Activated CD4-positive, alpha-beta memory T cell treated with anti-CD3 and anti-CD28 coated beads for 36 hours (primary cell): ENCODE measurements around the gene SOX30. TPM values are rescaled to one million over a fixed set of nuclear protein-coding genes. Genes with fewer than 3 reads are reported as not detected.
A peak's percentile ranks its signal among the peaks of the same experiment; 100 is the strongest.

Experiments
- CTCF ChIA-PET: fragments of 350-600 bp; sonication (Branson Sonifier 250); formaldehyde crosslinking; loops from one replicate; lab custom pipeline; 2021; ENCODE audit warnings: antibody characterized with exemption, inconsistent platforms; lab: Charles Lee
- POLR2A ChIA-PET: fragments of 350-600 bp; sonication (Branson Sonifier 250); formaldehyde crosslinking; loops from one replicate; lab custom pipeline; 2021; ENCODE audit warnings: antibody characterized with exemption; lab: Charles Lee
- DNase-seq: peaks from one replicate; pipeline ENCODE4 v3.0.0-alpha.2; 2020
- H3K27ac Mint-ChIP-seq: one replicate; pipeline ENCODE4 v1.8.0; 2021; ENCODE audit warnings: mixed read lengths
- H3K27me3 Mint-ChIP-seq: one replicate; pipeline ENCODE4 v1.8.0; 2021; ENCODE audit warnings: mixed read lengths
- H3K36me3 Mint-ChIP-seq: one replicate; pipeline ENCODE4 v1.8.0; 2021; ENCODE audit warnings: mixed read lengths
- H3K4me1 Mint-ChIP-seq: one replicate; pipeline ENCODE4 v1.8.0; 2021; ENCODE audit warnings: low read depth, mixed read lengths
- H3K4me3 Mint-ChIP-seq: one replicate; pipeline ENCODE4 v1.8.0; 2021; ENCODE audit warnings: mild to moderate bottlenecking, mixed read lengths
- H3K9me3 Mint-ChIP-seq: one replicate; pipeline ENCODE4 v1.8.0; 2021; ENCODE audit warnings: mixed read lengths
- intact Hi-C: fragments of 100-400 bp; cut with micrococcal nuclease; formaldehyde crosslinking; loops from one replicate; pipeline ENCODE4 v1.15.1; 2023
- total RNA-seq, 2 experiments: library from RNA; stranded (reverse); gene quantifications; one replicate each; pipeline ENCODE4 v1.2.3, GENCODE V29; 2021

Gene SOX30
- total RNA-seq, 2 experiments from 2014 or later, result 0.65 to 0.93 TPM

DNA sequence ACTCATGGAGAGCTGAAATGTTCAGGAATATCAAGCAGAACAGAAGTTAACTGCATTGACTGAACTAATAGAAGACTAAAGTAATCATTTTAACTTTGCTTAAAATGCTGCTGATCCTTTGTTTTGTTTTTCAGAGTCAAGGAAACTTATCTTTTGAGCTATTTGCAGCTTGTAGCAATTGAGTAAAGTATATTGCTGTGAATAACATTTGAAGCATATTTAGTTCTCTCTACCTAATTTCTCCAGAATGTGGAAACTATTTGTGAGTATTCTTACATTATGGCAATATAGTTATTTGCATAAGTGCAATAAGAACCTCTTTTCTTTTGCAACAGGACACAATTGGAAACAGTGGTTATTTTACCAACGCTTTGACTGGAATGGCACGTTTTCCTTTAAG lies 5.3 kb upstream of the SOX30 start:
- Mint-ChIP-seq H3K9me3 (peaks cover 39% of the 10 kb centered on the region), H3K27me3 (no peaks in the 10 kb centered on the region), H3K4me1 (peaks cover 6% of the 10 kb centered on the region), H3K27ac (no peak overlapping the region), H3K36me3 (peaks cover 26% of the 10 kb centered on the region), H3K4me3 (no peak overlapping the region)
- intact Hi-C loops, result no loop called here
- POLR2A ChIA-PET, result no interaction called here
- no peak for DNase-seq
- CTCF ChIA-PET, result interaction anchor here (1.0 kb wide), 1 partner anchor 74 kb away, joined by 3 read pairs; the partner anchor contains the start of gene THG1L

DNA sequence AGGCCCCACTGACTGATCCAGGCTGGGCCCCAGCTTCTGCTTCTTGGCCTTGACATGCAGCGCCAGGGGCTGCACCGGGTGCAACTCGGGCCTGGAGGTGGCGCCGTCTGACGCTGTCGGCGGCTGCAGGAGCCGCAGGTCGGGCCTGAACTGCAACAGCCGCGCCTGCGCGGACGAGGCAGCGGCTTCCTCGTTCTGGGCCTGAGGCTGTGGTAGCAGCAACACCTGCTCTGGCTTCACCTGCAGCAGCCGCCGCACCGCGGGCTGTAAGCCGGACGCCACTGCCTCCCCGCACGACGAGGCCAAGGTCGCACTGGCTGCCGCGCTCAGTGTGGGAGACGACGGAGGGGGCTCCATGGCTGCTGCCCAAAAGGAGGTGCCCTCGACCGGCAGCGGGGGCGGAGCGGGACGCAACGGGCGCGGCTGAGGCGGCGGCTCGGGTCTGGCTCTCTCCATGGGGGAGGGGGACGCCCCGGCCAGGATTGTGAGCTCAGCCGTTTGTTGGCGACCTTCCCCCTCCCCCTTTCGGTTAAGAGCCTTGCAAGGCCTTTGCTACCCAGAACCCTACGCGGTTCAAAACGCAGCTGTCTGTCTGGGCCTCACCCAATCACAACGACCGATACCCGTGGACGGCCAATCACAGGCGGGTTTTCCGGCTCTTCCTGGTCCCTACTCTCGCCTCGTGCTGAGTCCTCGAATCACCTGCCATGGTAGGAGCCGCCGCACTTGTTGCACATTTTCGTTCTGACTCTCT lies 438 bp downstream of the SOX30 start:
- peak; percentile 91 for DNase-seq
- CTCF ChIA-PET, result interaction anchor here (0.7 to 2.1 kb wide), 10 partner anchors 10 to 92 kb away, joined by 3 to 12 read pairs (median 3); partner anchors contain the start of gene LSM11
- peaks cover 14% of the 10 kb centered on the region for H3K36me3 Mint-ChIP-seq
- no peaks in the 10 kb centered on the region for H3K27me3 Mint-ChIP-seq
- intact Hi-C loops, result loop anchor here (1.0 to 5.0 kb wide), 3 partner anchors 49 to 109 kb away; partner anchors contain the start of gene LSM11
- peak overlapping the region; percentile 79 for H3K27ac Mint-ChIP-seq
- H3K9me3 Mint-ChIP-seq, result peaks cover 28% of the 10 kb centered on the region
- POLR2A ChIA-PET, result interaction anchor here (0.7 kb wide), 1 partner anchor 112 kb away, joined by 3 read pairs; no protein-coding TSS in a partner anchor
- peak overlapping the region; percentile 76 for H3K4me3 Mint-ChIP-seq
- peaks cover 17% of the 10 kb centered on the region for H3K4me1 Mint-ChIP-seq

DNA sequence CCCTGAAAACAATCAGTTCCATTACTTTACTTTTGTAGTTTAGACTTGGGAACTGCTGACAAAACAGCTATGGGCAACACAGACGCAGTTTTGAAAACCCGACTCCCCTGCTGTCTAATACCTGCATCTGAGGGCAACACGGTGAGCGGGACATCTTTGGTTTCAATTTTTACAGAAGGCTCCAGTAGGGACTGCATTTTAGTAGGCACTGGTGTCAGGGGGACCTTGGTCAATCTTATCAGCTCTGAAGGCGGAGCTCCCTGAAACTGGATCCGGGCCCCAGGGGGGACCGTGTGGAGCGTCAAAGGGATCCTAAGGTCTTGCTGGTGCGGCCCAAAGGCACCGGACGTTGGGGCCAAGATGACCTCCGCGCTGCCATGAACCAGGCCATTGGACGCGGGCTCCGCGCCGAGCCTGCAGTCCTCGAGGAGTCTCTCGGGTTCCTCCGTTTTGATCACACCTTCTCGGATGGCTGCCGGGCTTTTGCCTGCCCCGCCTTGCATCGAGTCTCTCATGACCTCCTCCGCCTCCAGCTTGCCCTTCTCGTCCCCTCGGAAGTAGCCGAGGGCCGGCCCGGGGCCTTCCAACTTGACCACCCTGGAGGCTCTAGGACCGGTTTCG lies 1.1 kb downstream of the SOX30 start:
- peaks cover 22% of the 10 kb centered on the region for H3K9me3 Mint-ChIP-seq
- peaks cover 12% of the 10 kb centered on the region for H3K36me3 Mint-ChIP-seq
- POLR2A ChIA-PET, result interaction anchor here (0.7 kb wide), 1 partner anchor 111 kb away, joined by 3 read pairs; no protein-coding TSS in a partner anchor
- H3K27me3 Mint-ChIP-seq, result no peaks in the 10 kb centered on the region
- no peak for DNase-seq
- intact Hi-C loops, result loop anchor here (1.0 to 5.0 kb wide), 3 partner anchors 48 to 109 kb away; partner anchors contain the start of gene LSM11
- peaks cover 17% of the 10 kb centered on the region for H3K4me1 Mint-ChIP-seq
- no peak overlapping the region for H3K27ac Mint-ChIP-seq
- peak overlapping the region; percentile 76 for H3K4me3 Mint-ChIP-seq
- CTCF ChIA-PET, result interaction anchor here (0.7 to 2.1 kb wide), 11 partner anchors 10 to 92 kb away, joined by 3 to 12 read pairs (median 3); partner anchors contain the start of gene LSM11

DNA sequence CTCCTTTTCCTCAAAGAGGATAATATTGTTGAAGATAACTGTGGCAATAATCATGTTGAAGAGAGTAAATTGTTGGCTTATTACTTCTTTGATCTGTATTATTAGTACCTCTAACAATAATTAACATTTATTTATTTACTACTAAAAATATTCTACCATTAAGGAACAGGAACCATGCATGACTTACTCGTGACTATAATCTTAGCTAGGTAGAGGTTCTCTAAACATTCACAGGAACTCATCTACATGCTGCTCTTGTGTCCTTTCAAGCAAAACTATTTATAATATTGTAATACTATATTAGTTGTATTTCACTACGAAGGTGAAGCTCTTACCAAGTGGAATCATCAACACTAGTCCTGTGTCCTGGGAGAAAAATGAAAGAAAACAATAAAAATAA lies 3.1 kb downstream of the SOX30 start:
- H3K4me1 Mint-ChIP-seq, result peaks cover 17% of the 10 kb centered on the region
- H3K9me3 Mint-ChIP-seq, result peaks cover 16% of the 10 kb centered on the region
- DNase-seq, result no peak
- intact Hi-C loops, result no loop called here
- no peak overlapping the region for H3K27ac Mint-ChIP-seq
- H3K27me3 Mint-ChIP-seq, result no peaks in the 10 kb centered on the region
- POLR2A ChIA-PET, result no interaction called here
- CTCF ChIA-PET, result interaction anchor here (0.8 to 0.9 kb wide), 2 partner anchors 94 to 180 kb away, joined by 3 read pairs; no protein-coding TSS in a partner anchor
- no peak overlapping the region for H3K4me3 Mint-ChIP-seq
- peaks cover 9% of the 10 kb centered on the region for H3K36me3 Mint-ChIP-seq

DNA sequence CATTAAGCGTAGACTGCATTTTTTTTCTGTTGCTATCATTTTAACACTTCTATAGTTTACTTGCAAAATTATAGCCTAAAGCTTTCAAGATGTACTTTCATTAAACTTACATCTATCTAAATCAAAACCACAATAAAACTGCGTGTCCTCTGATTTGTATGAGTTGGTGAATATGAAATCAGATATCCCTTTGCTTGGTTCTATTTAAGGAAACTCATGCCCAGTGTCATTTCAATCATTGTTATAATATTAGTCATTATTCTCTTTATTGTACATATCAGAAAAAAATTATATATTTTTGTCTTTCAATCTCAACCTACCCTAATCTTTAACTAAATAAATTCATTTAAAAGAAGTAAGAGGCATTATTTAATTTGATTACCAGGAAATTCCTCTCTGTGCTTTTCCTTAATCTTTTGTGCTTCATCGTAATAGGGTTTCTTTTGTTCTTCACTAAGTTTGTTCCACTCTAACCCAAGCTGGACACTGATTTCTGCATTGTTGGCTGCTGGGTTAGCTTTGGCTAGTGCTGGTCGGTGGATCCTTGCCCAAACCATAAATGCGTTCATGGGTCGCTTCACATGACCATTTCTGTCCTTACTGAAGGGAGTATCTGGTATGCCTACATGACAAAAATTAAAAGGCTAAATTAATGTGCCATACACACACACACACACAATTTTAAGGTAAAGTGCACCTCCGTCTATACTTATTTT lies 3.8 kb downstream of the SOX30 start:
- peaks cover 13% of the 10 kb centered on the region for H3K9me3 Mint-ChIP-seq
- no peak overlapping the region for H3K27ac Mint-ChIP-seq
- DNase-seq, result no peak
- H3K4me1 Mint-ChIP-seq, result peaks cover 17% of the 10 kb centered on the region
- POLR2A ChIA-PET, result interaction anchor here (1.0 kb wide), 1 partner anchor 83 kb away, joined by 4 read pairs; the partner anchor contains the start of gene THG1L
- peaks cover 9% of the 10 kb centered on the region for H3K36me3 Mint-ChIP-seq
- H3K4me3 Mint-ChIP-seq, result no peak overlapping the region
- no peaks in the 10 kb centered on the region for H3K27me3 Mint-ChIP-seq
- intact Hi-C loops, result no loop called here
- CTCF ChIA-PET, result interaction anchor here (0.9 kb wide), 1 partner anchor 95 kb away, joined by 3 read pairs; no protein-coding TSS in a partner anchor

DNA sequence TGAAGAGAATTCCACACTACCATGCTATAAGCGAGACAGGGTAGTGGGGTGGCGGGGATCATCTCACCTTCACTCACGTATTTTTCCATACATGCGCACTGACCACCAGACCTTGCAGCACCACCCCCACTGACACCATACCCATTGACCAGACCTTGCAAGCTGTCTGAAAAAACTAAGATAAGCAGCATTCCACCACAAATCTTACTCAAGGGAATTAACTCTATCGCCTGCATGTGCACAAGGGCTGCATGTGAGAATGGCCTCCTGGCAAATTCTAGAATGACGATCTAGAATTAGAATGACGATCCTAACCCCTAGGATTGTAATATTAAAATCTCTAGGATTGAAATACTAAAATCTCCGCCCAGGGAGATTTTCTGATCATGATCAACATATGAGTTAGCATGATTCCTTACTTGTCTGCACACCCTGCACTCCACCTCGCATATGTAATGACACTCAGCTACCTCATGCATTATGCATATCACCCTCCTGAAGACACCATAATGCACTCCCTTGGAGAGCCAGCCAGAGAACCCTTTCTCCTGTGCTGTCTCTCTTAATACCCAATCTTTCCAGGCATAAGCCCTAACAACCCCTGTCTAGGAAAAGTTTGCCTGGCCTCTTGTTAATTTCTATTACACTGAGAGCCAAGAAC lies 11.7 kb downstream of the SOX30 start:
- Mint-ChIP-seq H3K9me3 (no peaks in the 10 kb centered on the region), H3K27me3 (no peaks in the 10 kb centered on the region)
- POLR2A ChIA-PET, result no interaction called here

DNA sequence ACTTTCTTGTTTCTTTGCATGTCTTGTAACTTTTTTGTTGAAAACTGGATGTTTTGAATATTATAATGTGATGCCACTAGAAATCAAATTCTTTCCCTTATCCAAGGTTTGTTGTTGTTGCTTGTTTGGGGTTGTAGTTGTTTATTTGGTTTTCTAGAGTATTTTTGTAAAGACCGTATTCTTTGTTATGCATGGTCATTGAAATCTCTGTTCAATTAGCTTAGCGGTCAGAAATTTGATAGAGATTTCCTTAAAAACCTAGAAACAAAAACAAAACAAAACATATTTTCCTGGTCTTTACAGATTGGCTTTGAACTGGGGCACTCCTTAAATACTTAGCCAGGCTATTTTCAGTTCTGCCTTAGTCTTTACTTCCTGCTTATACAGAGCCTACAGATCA lies 21.9 kb downstream of the SOX30 start:
- no peak for DNase-seq
- no peak overlapping the region for H3K27ac Mint-ChIP-seq
- no peak overlapping the region for H3K4me3 Mint-ChIP-seq
- intact Hi-C loops, result no loop called here
- H3K9me3 Mint-ChIP-seq, result peaks cover 5% of the 10 kb centered on the region
- POLR2A ChIA-PET, result interaction anchor here (0.5 kb wide), 1 partner anchor 765 kb away, joined by 3 read pairs; no protein-coding TSS in a partner anchor
- H3K27me3 Mint-ChIP-seq, result no peaks in the 10 kb centered on the region
- no peaks in the 10 kb centered on the region for H3K36me3 Mint-ChIP-seq
- CTCF ChIA-PET, result no interaction called here
- H3K4me1 Mint-ChIP-seq, result no peaks in the 10 kb centered on the region

More for the DNA sequence above, 11.7 kb downstream of the SOX30 start:
- Mint-ChIP-seq H3K27ac (no peak overlapping the region), H3K4me1 (no peaks in the 10 kb centered on the region), H3K4me3 (no peak overlapping the region), H3K36me3 (no peaks in the 10 kb centered on the region)
- CTCF ChIA-PET, result interaction anchor here (0.6 kb wide), 2 partner anchors 45 to 298 kb away, joined by 3 read pairs; no protein-coding TSS in a partner anchor
- no peak for DNase-seq
- intact Hi-C loops, result no loop called here

DNA sequence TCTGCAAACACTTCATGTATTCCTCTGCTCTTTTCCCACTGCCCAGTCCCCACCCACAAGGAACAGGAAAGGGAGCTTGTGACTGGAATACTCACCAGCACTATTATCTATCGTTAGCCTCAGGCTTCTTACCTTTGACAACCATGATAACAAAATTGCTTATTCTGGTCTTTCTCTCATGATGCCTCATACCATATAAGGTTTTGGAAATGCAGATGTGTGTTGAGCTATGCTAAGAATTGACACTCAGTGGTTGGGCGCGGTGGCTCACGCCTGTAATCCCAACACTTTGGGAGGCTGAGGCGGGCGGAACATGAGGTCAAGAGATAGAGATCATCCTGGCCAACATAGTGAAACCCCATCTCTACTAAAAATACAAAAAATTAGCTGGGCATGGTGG lies 25.4 kb downstream of the SOX30 start:
- intact Hi-C loops, result no loop called here
- Mint-ChIP-seq H3K4me3 (no peak overlapping the region), H3K27ac (no peak overlapping the region), H3K4me1 (peaks cover 6% of the 10 kb centered on the region), H3K27me3 (no peaks in the 10 kb centered on the region), H3K9me3 (peaks cover 15% of the 10 kb centered on the region), H3K36me3 (no peaks in the 10 kb centered on the region)
- DNase-seq, result no peak
- POLR2A ChIA-PET, result no interaction called here
- CTCF ChIA-PET, result no interaction called here

DNA sequence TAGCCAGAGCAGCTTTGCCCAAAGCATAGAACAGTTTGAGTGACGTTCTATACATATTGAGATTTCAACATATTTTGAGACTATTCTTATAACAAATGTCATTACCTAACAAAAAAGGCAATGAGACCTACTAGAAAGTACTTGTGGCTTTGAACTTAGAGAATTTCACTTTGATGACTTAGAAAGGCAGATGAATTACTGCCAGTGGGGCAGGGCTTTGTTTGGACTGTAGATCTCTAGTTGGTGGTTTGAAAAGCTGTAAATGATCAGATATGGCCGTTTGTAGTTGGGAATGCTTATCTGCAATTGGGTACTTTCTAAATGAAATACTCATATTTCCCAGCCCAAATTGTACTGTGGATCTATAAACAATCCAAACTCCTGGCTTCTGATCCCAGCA lies 28.1 kb downstream of the SOX30 start:
- no peaks in the 10 kb centered on the region for H3K27me3 Mint-ChIP-seq
- H3K4me1 Mint-ChIP-seq, result peaks cover 6% of the 10 kb centered on the region
- CTCF ChIA-PET, result no interaction called here
- no peak for DNase-seq
- H3K36me3 Mint-ChIP-seq, result no peaks in the 10 kb centered on the region
- peaks cover 14% of the 10 kb centered on the region for H3K9me3 Mint-ChIP-seq
- POLR2A ChIA-PET, result no interaction called here
- intact Hi-C loops, result no loop called here
- no peak overlapping the region for H3K27ac Mint-ChIP-seq
- no peak overlapping the region for H3K4me3 Mint-ChIP-seq

DNA sequence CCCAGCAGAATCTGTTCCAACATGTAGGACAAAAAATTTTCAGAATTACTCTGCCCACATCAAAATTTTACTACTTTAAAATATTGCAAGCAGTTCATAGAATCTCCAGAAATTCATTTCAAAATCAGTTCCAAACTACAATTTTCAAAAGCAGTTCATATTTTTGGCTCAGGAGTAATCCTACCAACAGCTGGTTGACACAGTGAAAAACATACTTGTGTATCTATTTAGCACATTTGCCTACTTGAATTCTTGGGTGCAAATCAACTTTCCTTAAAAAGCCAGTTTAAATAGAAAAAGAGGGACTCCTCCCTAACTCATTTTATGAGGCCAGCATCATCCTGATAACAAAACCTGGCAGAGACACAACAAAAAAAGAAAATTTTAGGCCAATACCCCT lies 31.5 kb downstream of the SOX30 start:
- H3K27me3 Mint-ChIP-seq, result no peaks in the 10 kb centered on the region
- H3K4me3 Mint-ChIP-seq, result no peak overlapping the region
- no peak for DNase-seq
- no peak overlapping the region for H3K27ac Mint-ChIP-seq
- no peaks in the 10 kb centered on the region for H3K36me3 Mint-ChIP-seq
- H3K4me1 Mint-ChIP-seq, result peaks cover 6% of the 10 kb centered on the region
- intact Hi-C loops, result no loop called here
- ChIA-PET CTCF (no interaction called here), POLR2A (no interaction called here)
- peaks cover 14% of the 10 kb centered on the region for H3K9me3 Mint-ChIP-seq

DNA sequence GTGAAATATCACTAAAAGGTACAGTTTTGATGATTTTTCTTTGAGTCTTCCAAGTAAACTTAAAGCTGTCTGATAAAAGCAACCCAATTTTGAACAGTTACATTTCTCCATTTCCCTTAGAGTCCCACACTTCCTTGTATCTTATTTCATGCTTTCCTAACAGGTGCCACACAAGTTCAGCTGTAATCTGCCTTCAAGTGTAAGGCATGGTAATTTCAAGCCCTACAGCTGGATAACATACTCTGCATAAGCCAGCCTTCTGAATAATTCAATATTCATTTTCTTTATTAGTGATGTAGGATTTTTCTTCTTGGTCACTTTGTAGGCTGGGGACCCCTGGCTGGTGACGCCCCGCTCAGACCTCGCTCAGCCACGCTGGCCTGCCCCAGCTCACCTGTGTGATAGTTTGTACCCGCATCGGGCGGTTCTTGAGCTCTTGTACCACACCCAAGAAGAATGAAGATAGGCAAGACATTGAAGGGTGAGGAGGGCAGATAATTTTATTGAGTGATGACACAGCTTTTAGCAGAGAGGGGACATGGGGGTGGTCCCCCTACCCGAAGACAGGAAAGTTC lies 34.0 kb downstream of the SOX30 start:
- POLR2A ChIA-PET, result interaction anchor here (1.2 kb wide), 1 partner anchor 22 kb away, joined by 3 read pairs; no protein-coding TSS in a partner anchor
- H3K4me1 Mint-ChIP-seq, result peaks cover 12% of the 10 kb centered on the region

More for the DNA sequence above, 34.0 kb downstream of the SOX30 start:
- intact Hi-C loops, result no loop called here
- no peak for DNase-seq
- CTCF ChIA-PET, result interaction anchor here (0.8 kb wide), 1 partner anchor 27 kb away, joined by 3 read pairs; no protein-coding TSS in a partner anchor
- Mint-ChIP-seq H3K36me3 (no peaks in the 10 kb centered on the region), H3K27me3 (no peaks in the 10 kb centered on the region), H3K9me3 (peaks cover 14% of the 10 kb centered on the region), H3K4me3 (no peak overlapping the region), H3K27ac (no peak overlapping the region)
